ENCODE measurements around the gene SCP2.

SCP2 gene

DNA sequence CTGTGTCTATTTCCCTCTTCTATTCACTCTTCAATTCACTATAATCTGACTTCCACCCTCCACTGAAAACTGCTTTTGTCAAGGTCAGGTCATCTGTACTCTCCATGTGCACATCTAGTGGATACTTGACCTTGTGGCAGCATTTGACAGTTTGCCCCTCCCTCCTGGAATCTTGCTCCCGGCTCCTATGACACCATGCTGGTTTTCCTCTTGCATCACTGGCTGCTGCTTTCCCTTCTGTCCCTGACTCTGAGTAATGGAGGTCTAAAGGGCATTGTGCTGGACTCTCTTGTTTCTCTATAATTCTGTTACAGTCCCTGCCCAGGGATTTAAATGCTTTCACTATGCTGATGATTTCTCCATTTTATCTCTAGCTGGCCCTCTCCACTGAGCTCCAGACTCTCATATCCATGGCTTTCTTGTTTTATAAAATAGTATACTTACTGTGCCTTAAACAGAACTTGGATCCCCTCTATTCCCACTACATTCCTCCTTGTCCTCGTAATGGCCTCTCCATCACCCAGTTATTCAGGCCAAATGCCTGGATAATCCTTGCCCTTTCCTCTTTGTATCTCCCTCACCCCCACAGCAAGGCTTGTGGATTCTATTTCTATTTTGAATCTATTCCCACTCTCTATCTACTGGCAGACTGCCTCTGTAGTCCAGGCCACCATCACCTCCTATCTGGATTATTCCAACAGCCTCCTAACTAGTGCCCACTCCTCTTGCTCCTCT lies 98.1 kb downstream of the SCP2 start:
- H3K4me2 ChIP-seq: no peak overlapping the region
- H3K36me3 ChIP-seq: peaks cover 39% of the 10 kb centered on the region
- no peak for TF ChIP-seq Cebpa-rat (IDR thresholded peaks at IDR 0.05)
- no peak overlapping the region for H3K4me3 ChIP-seq
- no peaks in the 10 kb centered on the region for H3K4me1 ChIP-seq
- peaks cover 24% of the 10 kb centered on the region for H4K20me1 ChIP-seq
- H3K27ac ChIP-seq: no peak overlapping the region
- no peaks in the 10 kb centered on the region for H3K27me3 ChIP-seq
- no peaks in the 10 kb centered on the region for H3K9me3 ChIP-seq
- no peak overlapping the region for H3K9ac ChIP-seq

DNA sequence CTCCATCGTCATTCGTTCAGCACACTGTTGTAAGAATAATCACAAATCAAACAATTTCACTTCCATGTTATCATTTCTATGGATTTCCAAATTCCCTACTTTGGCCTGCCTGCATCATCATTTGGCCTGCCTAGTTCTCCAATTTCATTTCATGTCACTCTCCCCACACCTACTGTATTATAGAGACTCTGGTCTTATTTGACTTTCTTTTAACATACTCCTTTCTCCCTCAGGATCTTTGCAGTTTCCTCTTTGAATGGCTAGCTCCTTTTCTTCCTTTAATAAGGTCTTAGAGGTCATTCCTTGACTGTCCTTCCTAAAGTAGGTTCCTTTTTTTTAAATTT lies 98.7 kb downstream of the SCP2 start:
- H3K27ac ChIP-seq: no peak overlapping the region
- peaks cover 39% of the 10 kb centered on the region for H3K36me3 ChIP-seq
- no peak overlapping the region for H3K9ac ChIP-seq
- H3K4me2 ChIP-seq: no peak overlapping the region
- TF ChIP-seq Cebpa-rat (IDR thresholded peaks at IDR 0.05): no peak
- peaks cover 24% of the 10 kb centered on the region for H4K20me1 ChIP-seq
- H3K4me3 ChIP-seq: no peak overlapping the region
- H3K4me1 ChIP-seq: no peaks in the 10 kb centered on the region
- H3K27me3 ChIP-seq: no peaks in the 10 kb centered on the region
- no peaks in the 10 kb centered on the region for H3K9me3 ChIP-seq

DNA sequence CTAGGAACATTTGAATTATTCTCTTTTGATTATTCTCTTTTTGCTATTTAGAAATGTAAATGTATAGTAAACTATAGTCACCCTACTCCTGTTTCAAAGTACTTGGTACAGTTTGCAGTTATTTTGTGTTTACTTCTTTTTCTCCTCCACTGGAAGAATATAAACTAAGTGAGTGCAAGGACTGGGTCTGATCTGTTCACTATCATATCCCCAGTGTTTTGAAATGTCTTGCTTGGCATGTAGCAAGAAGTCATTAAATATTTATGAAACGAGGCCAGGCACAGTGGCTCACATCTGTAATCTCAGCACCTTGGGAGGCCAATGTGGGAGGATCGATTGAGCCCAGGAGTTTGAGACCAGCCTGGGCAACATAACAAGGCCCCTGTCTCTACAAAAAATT lies 99.2 kb downstream of the SCP2 start:
- Histone ChIP-seq H3K27ac (no peak overlapping the region), H4K20me1 (peaks cover 24% of the 10 kb centered on the region), H3K27me3 (no peaks in the 10 kb centered on the region), H3K4me3 (no peak overlapping the region), H3K9ac (no peak overlapping the region), H3K4me1 (no peaks in the 10 kb centered on the region), H3K9me3 (no peaks in the 10 kb centered on the region), H3K36me3 (peaks cover 36% of the 10 kb centered on the region), H3K4me2 (no peak overlapping the region)
- TF ChIP-seq Cebpa-rat (IDR thresholded peaks at IDR 0.05): no peak

DNA sequence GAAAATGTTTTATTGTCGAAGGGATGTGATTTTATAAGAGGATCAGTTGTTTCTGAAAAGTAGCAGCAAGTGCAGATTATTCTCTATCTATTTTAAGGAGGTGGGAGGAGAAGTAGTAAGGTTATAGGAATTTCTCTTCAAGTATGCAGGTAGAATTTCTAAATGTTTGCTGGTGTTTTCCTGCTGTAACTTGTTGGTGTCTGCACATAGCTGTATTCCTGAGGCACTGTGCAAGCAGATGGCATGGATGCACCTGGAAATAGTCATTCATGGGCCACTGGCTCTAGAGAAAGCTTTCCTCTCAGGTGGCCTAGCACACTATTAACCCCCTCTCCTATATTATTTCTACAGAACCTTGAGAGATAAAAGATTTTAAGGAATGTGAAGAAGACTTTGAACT lies 104.7 kb downstream of the SCP2 start:
- H3K36me3 ChIP-seq: peaks cover 53% of the 10 kb centered on the region
- no peaks in the 10 kb centered on the region for H3K9me3 ChIP-seq
- H3K4me2 ChIP-seq: no peak overlapping the region
- H3K4me1 ChIP-seq: no peaks in the 10 kb centered on the region
- peaks cover 3% of the 10 kb centered on the region; the same call in 1 of the 2 replicates for H4K20me1 ChIP-seq
- H3K27me3 ChIP-seq: no peaks in the 10 kb centered on the region
- TF ChIP-seq Cebpa-rat (IDR thresholded peaks at IDR 0.05): no peak
- H3K27ac ChIP-seq: no peak overlapping the region
- no peak overlapping the region for H3K9ac ChIP-seq
- no peak overlapping the region for H3K4me3 ChIP-seq

DNA sequence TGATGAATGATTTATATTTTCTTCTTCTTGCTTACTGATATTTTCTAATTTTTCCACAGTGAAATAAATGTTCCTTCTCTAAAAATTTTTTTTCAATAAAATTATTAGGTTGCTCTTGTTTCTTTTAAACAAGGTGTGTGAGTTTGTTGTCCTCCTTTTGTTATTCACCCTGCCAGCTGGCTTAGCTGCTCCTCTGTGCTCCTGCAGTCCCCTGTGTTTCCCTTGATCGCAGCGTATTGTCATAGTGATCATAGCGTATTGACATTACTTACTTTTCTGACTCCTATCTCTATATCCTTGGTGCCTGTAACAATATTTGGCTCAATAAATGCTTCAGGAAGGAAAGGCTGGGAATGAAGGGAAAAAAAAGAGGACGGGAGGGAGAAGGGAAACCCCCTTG lies 110.1 kb downstream of the SCP2 start:
- no peak for TF ChIP-seq Cebpa-rat (IDR thresholded peaks at IDR 0.05)

DNA sequence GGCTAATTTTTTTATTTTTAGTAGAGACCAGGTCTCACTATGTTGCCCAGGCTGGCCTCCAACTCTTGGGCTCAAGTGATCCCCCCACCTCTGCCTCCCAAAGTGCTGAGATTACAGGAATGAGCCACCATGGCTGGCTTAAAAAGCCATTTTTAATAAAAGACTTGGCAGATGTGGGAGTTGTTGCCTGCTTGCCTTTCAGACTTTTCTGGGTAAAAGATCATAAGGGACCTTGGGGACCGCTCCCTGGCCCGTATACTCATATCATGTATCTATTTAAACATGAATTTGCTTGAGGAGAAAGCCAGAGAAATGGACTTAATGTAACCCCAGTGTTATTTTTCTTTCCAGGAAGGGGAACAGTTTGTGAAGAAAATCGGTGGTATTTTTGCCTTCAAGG lies 111.5 kb downstream of the SCP2 start:
- Histone ChIP-seq H4K20me1 (0 out of 2 replicates have a peak, but pooled peaks cover 4% of the 10 kb centered on the region), H3K4me1 (no peaks in the 10 kb centered on the region), H3K9me3 (no peaks in the 10 kb centered on the region), H3K4me2 (no peak overlapping the region), H3K4me3 (no peak overlapping the region), H3K27me3 (no peaks in the 10 kb centered on the region), H3K27ac (no peak overlapping the region), H3K9ac (no peak overlapping the region), H3K36me3 (peaks cover 43% of the 10 kb centered on the region)
- TF ChIP-seq Cebpa-rat (IDR thresholded peaks at IDR 0.05): no peak

More for the DNA sequence above, 110.1 kb downstream of the SCP2 start:
- Histone ChIP-seq H3K9ac (no peak overlapping the region), H3K4me3 (no peak overlapping the region), H3K27ac (no peak overlapping the region), H3K36me3 (peaks cover 49% of the 10 kb centered on the region), H3K4me2 (no peak overlapping the region), H3K27me3 (no peaks in the 10 kb centered on the region), H3K9me3 (no peaks in the 10 kb centered on the region), H4K20me1 (0 out of 2 replicates have a peak, but pooled peaks cover 4% of the 10 kb centered on the region), H3K4me1 (no peaks in the 10 kb centered on the region)

DNA sequence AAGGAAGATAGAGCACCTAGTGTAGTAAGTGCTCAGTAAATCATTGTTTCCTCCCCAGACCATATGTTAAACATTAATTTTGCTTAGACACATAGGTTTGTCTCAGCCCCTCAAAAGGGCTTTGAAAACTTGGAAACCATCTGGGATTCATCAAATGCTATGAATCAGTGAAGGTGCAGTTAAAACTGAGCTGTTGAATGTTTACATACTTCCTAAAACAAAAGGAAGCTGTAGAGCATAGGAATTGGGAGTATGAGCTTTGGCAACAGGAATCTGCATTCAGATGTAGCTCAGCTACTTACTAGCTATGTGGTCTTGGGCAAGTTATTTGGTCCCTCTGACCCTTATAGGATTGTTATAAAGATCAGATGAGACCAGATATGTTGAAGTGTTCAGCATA lies 116.2 kb downstream of the SCP2 start:
- no peak for TF ChIP-seq Cebpa-rat (IDR thresholded peaks at IDR 0.05)
- no peak overlapping the region for H3K4me2 ChIP-seq
- H3K4me1 ChIP-seq: no peaks in the 10 kb centered on the region
- no peaks in the 10 kb centered on the region for H3K27me3 ChIP-seq
- H4K20me1 ChIP-seq: no peaks in the 10 kb centered on the region
- H3K9ac ChIP-seq: no peak overlapping the region
- H3K36me3 ChIP-seq: peaks cover 57% of the 10 kb centered on the region
- H3K9me3 ChIP-seq: no peaks in the 10 kb centered on the region
- no peak overlapping the region for H3K4me3 ChIP-seq
- no peak overlapping the region for H3K27ac ChIP-seq

DNA sequence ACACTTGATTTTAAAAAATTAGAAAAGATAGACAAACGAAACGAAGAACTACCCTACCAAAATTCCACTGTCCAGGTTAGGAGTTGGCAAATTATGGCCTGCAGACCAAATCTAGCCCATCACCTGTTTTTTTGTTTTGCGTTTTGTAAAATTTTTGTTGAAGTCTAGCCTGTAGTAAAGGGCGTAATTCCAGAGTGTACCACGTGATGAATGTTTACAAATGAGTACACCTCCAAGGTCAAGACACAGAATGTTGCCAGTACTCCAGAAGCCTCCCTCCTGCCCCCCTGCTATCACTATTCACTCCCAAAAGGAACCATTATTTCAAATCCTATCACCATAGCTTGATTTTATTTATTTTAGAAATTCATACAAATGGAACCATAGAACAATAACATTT lies 117.8 kb downstream of the SCP2 start:
- Histone ChIP-seq H4K20me1 (no peaks in the 10 kb centered on the region), H3K27me3 (no peaks in the 10 kb centered on the region), H3K4me3 (no peak overlapping the region), H3K4me1 (no peaks in the 10 kb centered on the region), H3K9ac (no peak overlapping the region), H3K27ac (no peak overlapping the region), H3K4me2 (no peak overlapping the region), H3K36me3 (peaks cover 52% of the 10 kb centered on the region), H3K9me3 (no peaks in the 10 kb centered on the region)
- TF ChIP-seq Cebpa-rat (IDR thresholded peaks at IDR 0.05): no peak

DNA sequence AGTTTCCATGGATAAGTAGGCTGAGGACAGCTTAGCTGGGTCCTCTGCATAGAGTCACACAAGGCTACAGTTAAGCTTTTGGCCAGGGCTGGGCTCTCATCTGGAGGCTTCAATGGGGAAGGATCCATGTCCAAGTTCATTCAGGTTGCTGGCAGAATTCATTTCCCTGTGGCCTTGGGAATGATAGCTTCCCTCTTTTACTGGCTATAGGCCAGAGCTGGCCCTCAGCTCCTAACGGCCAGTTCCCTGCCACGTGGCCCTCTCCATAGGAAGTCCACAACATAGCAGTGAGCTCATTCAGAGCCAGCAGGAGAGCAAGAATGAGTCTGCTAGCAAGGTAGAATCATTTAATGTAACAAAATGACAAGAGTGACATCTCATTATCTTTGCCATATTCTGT lies 119.9 kb downstream of the SCP2 start:
- H3K9ac ChIP-seq: no peak overlapping the region
- no peaks in the 10 kb centered on the region for H4K20me1 ChIP-seq
- TF ChIP-seq Cebpa-rat (IDR thresholded peaks at IDR 0.05): no peak
- H3K36me3 ChIP-seq: peaks cover 53% of the 10 kb centered on the region
- H3K4me1 ChIP-seq: no peaks in the 10 kb centered on the region
- H3K4me2 ChIP-seq: no peak overlapping the region
- H3K27me3 ChIP-seq: no peaks in the 10 kb centered on the region
- no peaks in the 10 kb centered on the region for H3K9me3 ChIP-seq
- no peak overlapping the region for H3K27ac ChIP-seq
- no peak overlapping the region for H3K4me3 ChIP-seq

DNA sequence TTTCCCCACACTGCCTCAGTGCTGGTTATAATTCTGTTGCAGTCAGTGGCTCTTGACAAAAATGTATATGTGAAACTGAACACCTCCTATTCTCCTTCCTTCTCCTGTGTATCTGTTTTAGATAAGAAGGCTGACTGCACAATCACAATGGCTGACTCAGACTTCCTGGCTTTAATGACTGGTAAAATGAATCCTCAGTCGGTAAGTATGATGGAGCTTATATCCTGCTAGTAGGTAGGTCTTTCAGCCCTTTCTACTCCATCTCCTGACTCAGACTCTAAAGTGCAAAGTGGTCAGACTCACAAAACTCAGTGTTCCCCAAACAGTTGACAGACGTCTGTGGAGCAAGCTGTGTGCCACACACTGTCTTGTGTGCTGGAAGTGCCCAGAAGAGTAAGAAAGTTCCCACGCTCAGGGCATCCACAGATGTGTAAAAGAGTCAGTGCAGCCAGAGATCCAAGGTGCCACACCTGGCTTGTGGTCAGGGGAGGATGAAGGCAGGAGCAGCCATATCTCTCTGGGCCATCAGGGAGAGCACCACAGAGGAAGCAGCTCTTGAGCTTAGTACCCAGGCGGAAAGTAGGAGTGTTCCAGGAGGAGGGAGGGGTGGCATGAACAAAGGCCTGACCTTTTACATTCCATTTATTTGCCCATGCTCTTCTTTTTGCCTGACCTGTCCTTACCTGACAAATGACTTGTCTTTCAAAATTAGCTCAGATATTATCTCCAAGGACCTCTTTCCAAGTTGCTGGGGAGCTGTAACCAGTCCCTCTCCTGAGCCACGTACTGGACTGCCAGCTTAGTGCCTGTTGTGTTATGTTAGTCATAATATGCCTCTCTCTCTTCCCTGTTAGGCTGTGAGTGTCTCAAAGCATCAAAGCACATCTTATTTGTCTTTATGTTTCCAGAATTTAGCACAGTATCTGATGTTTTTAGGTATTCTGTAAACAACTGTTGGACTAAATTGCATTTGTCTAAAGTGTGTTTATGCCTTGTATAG lies 121.0 kb downstream of the SCP2 start:
- TF ChIP-seq Cebpa-rat (IDR thresholded peaks at IDR 0.05): no peak
- H3K9ac ChIP-seq: no peak overlapping the region
- peaks cover 58% of the 10 kb centered on the region for H3K36me3 ChIP-seq
- no peaks in the 10 kb centered on the region for H3K27me3 ChIP-seq
- no peaks in the 10 kb centered on the region for H3K9me3 ChIP-seq
- no peak overlapping the region for H3K4me3 ChIP-seq
- no peak overlapping the region for H3K27ac ChIP-seq
- H4K20me1 ChIP-seq: no peaks in the 10 kb centered on the region
- no peaks in the 10 kb centered on the region for H3K4me1 ChIP-seq
- no peak overlapping the region for H3K4me2 ChIP-seq

All from BLaER1 (cell line).